Measurements from ENCODE around the gene KDM8. TPM values are rescaled to one million over a fixed set of nuclear protein-coding genes. Genes with fewer than 3 reads are reported as not detected.

The KDM8 gene
- total RNA-seq, 4 donors from 2014 or later, result 4.4 to 14.2 (median 9.2) TPM

DNA sequence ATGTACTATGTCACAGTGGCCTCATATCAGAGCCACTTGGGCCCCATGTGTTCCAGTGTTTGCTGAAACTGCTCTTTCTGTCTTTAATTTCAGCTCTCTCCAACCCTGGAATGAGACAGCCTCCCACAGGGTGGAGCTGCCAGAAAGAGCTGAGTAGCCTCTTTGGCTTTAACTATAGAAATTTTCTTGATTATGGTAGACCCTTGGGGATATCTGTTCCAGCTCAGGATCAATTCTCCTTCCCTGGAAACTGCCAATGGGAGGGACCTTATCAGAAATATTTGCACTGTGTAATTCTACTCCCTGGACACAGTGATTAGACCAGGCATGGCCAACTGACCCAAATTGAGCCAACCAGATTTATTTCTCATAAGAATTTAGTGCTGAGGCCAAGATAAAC is 39.0 kb upstream of the KDM8 start:
- Histone ChIP-seq H3K36me3 (no peaks in the 10 kb centered on the region), H3K4me3 (no peak overlapping the region), H3K27me3 (no peaks in the 10 kb centered on the region), H3K4me1 (no peaks in the 10 kb centered on the region), H3K9me3 (peaks cover 7 to 16% of the 10 kb centered on the region in 2 donors), H3K27ac (no peak overlapping the region)
- no peak for TF ChIP-seq POLR2A (IDR thresholded peaks at IDR 0.05)
- TF ChIP-seq CTCF (IDR thresholded peaks at IDR 0.05), result no peak
- no peak for TF ChIP-seq POLR2AphosphoS5 (IDR thresholded peaks at IDR 0.05)
- TF ChIP-seq EP300 (IDR thresholded peaks at IDR 0.05; ENCODE audit: low read depth), result no peak
- in situ Hi-C loops (cut with MboI; ENCODE audit: low pct_ligation_motif_present in 1 of 4, low pct_unique_long_range_greater_than_20kb in 1 of 4, low sequenced_read_pairs in 3 of 4) (loop anchor here in 1 of 4 donors (10.0 kb wide), 1 partner anchor 290 kb away; no protein-coding TSS in a partner anchor), intact Hi-C loops (cut with DNase I; ENCODE audit: low total_unique reads) (no loop called here)
- DNase-seq, result no peak

- WGBS, 2 donors (ENCODE audit: low coverage in 1 of 2), result 90% methylated on average over 3 of the region's 3 CpGs; no CpG with 5 or more reads in 1 of the 2 donors
- Histone ChIP-seq H3K36me3 (no peaks in the 10 kb centered on the region), H3K4me3 (no peak overlapping the region), H3K27me3 (no peaks in the 10 kb centered on the region), H3K9me3 (peaks cover 7 to 16% of the 10 kb centered on the region in 2 donors), H3K27ac (no peak overlapping the region), H3K4me1 (no peaks in the 10 kb centered on the region)
- intact Hi-C loops (cut with DNase I; ENCODE audit: low total_unique reads) (no loop called here), in situ Hi-C loops (cut with MboI; ENCODE audit: low pct_ligation_motif_present in 1 of 4, low pct_unique_long_range_greater_than_20kb in 1 of 4, low sequenced_read_pairs in 3 of 4) (loop anchor here in 1 of 4 donors (10.0 kb wide), 1 partner anchor 289 kb away; no protein-coding TSS in a partner anchor)
- TF ChIP-seq POLR2A (IDR thresholded peaks at IDR 0.05) (no peak), EP300 (IDR thresholded peaks at IDR 0.05; ENCODE audit: low read depth) (no peak), POLR2AphosphoS5 (IDR thresholded peaks at IDR 0.05) (no peak), CTCF (IDR thresholded peaks at IDR 0.05) (no peak)
- DNase-seq, result no peak
Observed at GRCh38 chr16:27165576-27165975, 37.8 kb upstream of the KDM8 start.

GRCh38 chr16:27168790-27169189 is 34.5 kb upstream of the KDM8 start:
- DNase-seq, result no peak
- in situ Hi-C loops (cut with MboI; ENCODE audit: low pct_ligation_motif_present in 1 of 4, low pct_unique_long_range_greater_than_20kb in 1 of 4, low sequenced_read_pairs in 3 of 4) (loop anchor here in 1 of 4 donors (10.0 kb wide), 1 partner anchor 286 kb away; no protein-coding TSS in a partner anchor), intact Hi-C loops (cut with DNase I; ENCODE audit: low total_unique reads) (no loop called here)
- no peaks in the 10 kb centered on the region for H3K4me1 ChIP-seq
- H3K4me3 ChIP-seq, result no peak overlapping the region
- WGBS, 2 donors (ENCODE audit: low coverage in 1 of 2), result 83 to 84% methylated on average over 6 to 8 of the region's 8 CpGs
- no peak overlapping the region for H3K27ac ChIP-seq
- TF ChIP-seq POLR2A (IDR thresholded peaks at IDR 0.05), result no peak
- no peaks in the 10 kb centered on the region for H3K9me3 ChIP-seq
- no peaks in the 10 kb centered on the region for H3K36me3 ChIP-seq
- H3K27me3 ChIP-seq, result no peaks in the 10 kb centered on the region

DNA sequence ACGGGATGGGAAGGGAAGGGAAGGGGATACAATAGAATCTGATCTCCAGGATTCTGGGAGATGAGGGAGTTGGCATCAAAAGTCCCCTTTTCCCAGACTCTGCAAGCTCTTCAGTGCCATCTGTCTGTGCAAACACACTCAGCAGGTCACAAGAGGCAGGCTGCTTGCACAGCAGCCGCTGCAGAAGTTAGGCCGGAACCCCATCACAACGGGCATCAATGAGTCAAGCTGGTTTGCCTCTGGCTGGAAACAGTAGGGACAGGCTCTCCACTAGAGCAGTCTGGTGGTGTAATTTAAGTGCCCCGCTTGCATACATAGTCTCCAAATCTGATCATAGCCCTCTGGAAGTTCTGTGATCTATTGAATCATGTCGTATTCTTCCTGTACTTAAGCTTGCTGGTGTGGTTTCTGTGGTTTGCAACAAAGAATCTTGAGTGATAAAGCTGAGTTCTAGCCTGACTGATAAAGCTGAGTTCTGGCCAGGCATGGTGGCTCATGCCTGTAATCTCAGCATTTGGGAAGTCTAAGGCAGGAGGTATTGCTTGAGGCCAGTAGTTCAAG is 33.7 kb upstream of the KDM8 start:
- Histone ChIP-seq H3K27me3 (no peaks in the 10 kb centered on the region), H3K36me3 (no peaks in the 10 kb centered on the region), H3K4me3 (no peak overlapping the region), H3K27ac (no peak overlapping the region), H3K4me1 (no peaks in the 10 kb centered on the region), H3K9me3 (no peaks in the 10 kb centered on the region)
- in situ Hi-C loops (cut with MboI; ENCODE audit: low pct_ligation_motif_present in 1 of 4, low pct_unique_long_range_greater_than_20kb in 1 of 4, low sequenced_read_pairs in 3 of 4), result loop anchor here in 3 of 4 donors (10.0 kb wide), 2 partner anchors 205 to 285 kb away; no protein-coding TSS in a partner anchor
- 37 to 39% methylated on average over 4 to 6 of the region's 6 CpGs for WGBS, 2 donors (ENCODE audit: low coverage in 1 of 2)
- intact Hi-C loops (cut with DNase I; ENCODE audit: low total_unique reads), result no loop called here
- TF ChIP-seq EP300 (IDR thresholded peaks at IDR 0.05; ENCODE audit: low read depth), result no peak
- TF ChIP-seq CTCF (IDR thresholded peaks at IDR 0.05), result peak in 2 of 5 experiments; percentile 11 to 23
- DNase-seq, result peak; percentile 28

DNA sequence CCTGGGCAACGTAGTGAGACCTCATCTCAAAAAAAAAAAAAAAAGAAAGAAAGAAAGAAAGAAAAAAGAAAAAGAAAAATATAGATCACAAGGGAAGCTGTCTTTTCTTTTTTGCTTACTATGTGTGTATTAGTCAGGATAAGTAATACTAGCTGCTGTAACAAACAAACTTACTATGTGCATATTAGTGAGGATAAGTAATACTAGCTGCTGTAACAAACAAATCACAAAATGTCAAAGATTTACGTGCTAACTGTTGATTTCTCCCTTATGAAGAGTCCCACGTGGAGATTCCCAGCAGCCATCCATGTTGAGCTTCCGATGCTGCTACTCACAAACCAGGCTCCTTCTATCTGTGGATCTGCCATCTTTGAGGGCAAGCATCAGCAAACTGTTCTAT is 31.7 kb upstream of the KDM8 start:
- H3K27ac ChIP-seq, result no peak overlapping the region
- in situ Hi-C loops (cut with MboI; ENCODE audit: low pct_ligation_motif_present in 1 of 4, low pct_unique_long_range_greater_than_20kb in 1 of 4, low sequenced_read_pairs in 3 of 4) (loop anchor here in 2 of 4 donors (10.0 kb wide), 2 partner anchors 203 to 283 kb away; no protein-coding TSS in a partner anchor), intact Hi-C loops (cut with DNase I; ENCODE audit: low total_unique reads) (no loop called here)

More for the DNA sequence above, 31.7 kb upstream of the KDM8 start:
- WGBS, 2 donors (ENCODE audit: low coverage in 1 of 2), result 67 to 79% methylated on average over 3 to 4 of the region's 4 CpGs
- no peak overlapping the region for H3K4me3 ChIP-seq
- DNase-seq, result no peak
- H3K27me3 ChIP-seq, result no peaks in the 10 kb centered on the region
- H3K9me3 ChIP-seq, result no peaks in the 10 kb centered on the region
- H3K36me3 ChIP-seq, result no peaks in the 10 kb centered on the region
- H3K4me1 ChIP-seq, result no peaks in the 10 kb centered on the region
- TF ChIP-seq POLR2A (IDR thresholded peaks at IDR 0.05), result no peak
- TF ChIP-seq CTCF (IDR thresholded peaks at IDR 0.05), result no peak
- TF ChIP-seq POLR2AphosphoS5 (IDR thresholded peaks at IDR 0.05), result no peak
- TF ChIP-seq EP300 (IDR thresholded peaks at IDR 0.05; ENCODE audit: low read depth), result no peak

Measured in transverse colon (tissue), 4 donors.